Upper lobe of left lung (tissue), 6 donors: ENCODE measurements around the gene CDHR2. TPM values are rescaled to one million over a fixed set of nuclear protein-coding genes. Genes with fewer than 3 reads are reported as not detected.

Source experiments
- ATAC-seq, 2 donors: fragments of 200-7000 bp; cut with Tn5 transposase; one replicate each; pipeline ENCODE4 v1.9.1; 2022; ENCODE audit warnings: mild to moderate bottlenecking in 2 of 2, moderate library complexity in 2 of 2; ENCODE audit not compliant: low FRiP score in 2 of 2
- DNase-seq, 2 donors: peaks; one replicate each; pipeline ENCODE4 v3.0.0-alpha.2; 2019 to 2020
- H3K27ac ChIP-seq, 4 donors: fragments of 200-600 bp; sonication (generic); one replicate each; pipeline ENCODE4 v1.5.1; 2016 to 2019
- H3K27me3 ChIP-seq, 4 donors: fragments of 200-600 bp; sonication (generic); one replicate each; pipeline ENCODE4 v1.5.1; 2017 to 2019
- H3K36me3 ChIP-seq, 4 donors: fragments of 200-600 bp; sonication (generic); one replicate each; pipeline ENCODE4 v1.5.1; 2016 to 2019
- H3K4me1 ChIP-seq, 4 donors: fragments of 200-600 bp; sonication (generic); one replicate each; pipeline ENCODE4 v1.5.1; 2018 to 2019
- H3K4me3 ChIP-seq, 4 donors: fragments of 200-600 bp; sonication (generic); one replicate each; pipeline ENCODE4 v1.5.1; 2017 to 2019; ENCODE audit warnings: mild to moderate bottlenecking in 2 of 4, moderate library complexity in 1 of 4
- H3K9me3 ChIP-seq, 4 donors: fragments of 200-600 bp; sonication (generic); one replicate each; pipeline ENCODE4 v1.5.1; 2018 to 2019
- EP300 ChIP-seq, 4 donors: sonication (generic); formaldehyde crosslinking; IDR thresholded peaks; one replicate each; pipeline ENCODE4 v1.5.1; 2017; ENCODE audit warnings: antibody characterized with exemption in 4 of 4, control low read depth in 2 of 4
- POLR2A ChIP-seq, 4 donors: fragments of 450-650 bp; IDR thresholded peaks; one replicate each; pipeline ENCODE4 v1.5.1; 2016 to 2017; ENCODE audit warnings: antibody characterized with exemption in 4 of 4, mild to moderate bottlenecking in 2 of 4
- POLR2AphosphoS5 ChIP-seq, 2 donors: sonication (generic); formaldehyde crosslinking; IDR thresholded peaks; one replicate each; pipeline ENCODE4 v1.5.1; 2017; ENCODE audit warnings: antibody characterized with exemption in 2 of 2
- WGBS, 2 donors: methylation state at CpG; one replicate each; pipeline ENCODE4 v1.1.5; 2017 to 2018; 5-methylcytosine and 5-hydroxymethylcytosine counted together
- total RNA-seq, 6 donors: library from RNA; depleted of rRNA in 4 of 6; stranded (reverse); fragments of >200 nt in 4 of 6; gene quantifications; one replicate each; pipeline versions ENCODE4 v1.1.0 to v1.2.1, GENCODE V29; 2016 to 2021
- TF ChIP-seq, protein P1 (sequence below), 6 experiments: fragments of 450-650 bp in 4 of 6; fragments of 200-600 bp in 2 of 6; sonication (generic) in 2 of 6; IDR thresholded peaks; one replicate each; pipeline ENCODE4 v1.5.1; 2016 to 2019; ENCODE audit warnings: antibody characterized with exemption in 6 of 6
- donor health status: DM: no; HTN: no; CAD: no; lungs with moderate emphysema.
- donor health status: DM: no; HTN: yes; CAD: no; lungs with severe emphysema.

The CDHR2 gene
- total RNA-seq, 6 donors from 2014 or later = 0.30 to 0.34 TPM; not detected in 4

DNA sequence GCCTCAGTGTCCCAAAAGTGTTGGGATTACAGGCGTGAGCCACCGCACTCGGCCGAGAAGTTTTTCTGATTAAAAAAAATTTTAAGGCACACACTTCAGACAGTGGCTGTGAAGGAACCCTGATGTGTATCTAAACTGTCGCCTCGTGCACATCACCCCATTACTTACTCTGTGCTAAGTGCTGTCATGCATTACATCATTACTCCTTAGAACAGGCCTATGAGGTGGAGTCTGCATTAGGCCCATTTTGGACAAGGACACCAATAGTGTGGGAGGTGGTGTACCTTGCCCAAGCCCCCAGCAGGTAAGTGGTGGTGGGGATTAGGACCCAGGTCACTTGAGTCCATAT lies 3.8 kb upstream of the CDHR2 start:
- no peaks in the 10 kb centered on the region for H3K9me3 ChIP-seq
- H3K36me3 ChIP-seq = no peaks in the 10 kb centered on the region
- ATAC-seq (no peak), DNase-seq (no peak)
- H3K27ac ChIP-seq = no peak overlapping the region
- no peak overlapping the region for H3K4me3 ChIP-seq
- TF ChIP-seq POLR2AphosphoS5 (IDR thresholded peaks at IDR 0.05) = no peak
- TF ChIP-seq POLR2A (IDR thresholded peaks at IDR 0.05) = no peak
- TF ChIP-seq, protein P1, sequence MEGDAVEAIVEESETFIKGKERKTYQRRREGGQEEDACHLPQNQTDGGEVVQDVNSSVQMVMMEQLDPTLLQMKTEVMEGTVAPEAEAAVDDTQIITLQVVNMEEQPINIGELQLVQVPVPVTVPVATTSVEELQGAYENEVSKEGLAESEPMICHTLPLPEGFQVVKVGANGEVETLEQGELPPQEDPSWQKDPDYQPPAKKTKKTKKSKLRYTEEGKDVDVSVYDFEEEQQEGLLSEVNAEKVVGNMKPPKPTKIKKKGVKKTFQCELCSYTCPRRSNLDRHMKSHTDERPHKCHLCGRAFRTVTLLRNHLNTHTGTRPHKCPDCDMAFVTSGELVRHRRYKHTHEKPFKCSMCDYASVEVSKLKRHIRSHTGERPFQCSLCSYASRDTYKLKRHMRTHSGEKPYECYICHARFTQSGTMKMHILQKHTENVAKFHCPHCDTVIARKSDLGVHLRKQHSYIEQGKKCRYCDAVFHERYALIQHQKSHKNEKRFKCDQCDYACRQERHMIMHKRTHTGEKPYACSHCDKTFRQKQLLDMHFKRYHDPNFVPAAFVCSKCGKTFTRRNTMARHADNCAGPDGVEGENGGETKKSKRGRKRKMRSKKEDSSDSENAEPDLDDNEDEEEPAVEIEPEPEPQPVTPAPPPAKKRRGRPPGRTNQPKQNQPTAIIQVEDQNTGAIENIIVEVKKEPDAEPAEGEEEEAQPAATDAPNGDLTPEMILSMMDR (IDR thresholded peaks at IDR 0.05) = no peak
- no peak for TF ChIP-seq EP300 (IDR thresholded peaks at IDR 0.05)
- H3K27me3 ChIP-seq = no peaks in the 10 kb centered on the region
- peaks cover 17 to 38% (median 30%) of the 10 kb centered on the region in 4 donors for H3K4me1 ChIP-seq
- 96 to 99% methylated on average over 6 of the region's 6 CpGs for WGBS, 2 donors

DNA sequence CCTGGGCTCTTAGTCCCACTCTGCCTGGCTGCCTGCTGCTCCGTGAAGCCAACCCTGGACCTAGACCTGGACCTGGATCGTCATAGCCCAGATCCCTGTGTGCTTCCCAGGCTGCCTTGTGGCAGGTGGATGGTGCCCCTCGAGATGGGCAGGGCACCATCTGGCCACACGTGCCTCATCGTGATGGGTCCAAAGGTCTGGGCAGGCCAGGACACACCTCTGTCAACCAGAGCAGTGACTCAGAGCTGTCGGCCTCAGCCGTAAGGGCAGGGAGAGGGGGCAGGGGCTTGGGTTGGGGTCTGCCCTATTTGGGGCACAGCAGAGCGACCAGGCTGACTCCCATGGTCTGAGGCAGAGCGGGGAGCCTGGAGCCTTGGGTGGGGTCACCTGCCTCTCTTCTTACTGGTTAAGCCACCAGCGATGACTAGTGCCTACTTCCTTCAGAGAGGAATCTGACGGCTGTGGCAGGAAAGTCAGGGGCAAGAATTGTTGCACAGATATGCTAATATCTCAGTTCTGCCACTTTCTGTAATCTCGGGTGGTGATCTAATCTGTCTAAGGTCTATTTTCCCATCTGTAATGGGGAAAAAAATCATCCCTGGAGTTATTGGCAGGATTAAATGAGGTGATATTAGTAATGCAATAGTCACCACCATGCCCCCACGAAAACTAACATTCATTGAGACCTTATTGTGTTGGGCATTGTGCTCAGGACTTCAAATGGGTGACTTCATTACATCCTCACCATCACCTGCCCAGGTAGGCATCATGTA lies 3.2 kb upstream of the CDHR2 start:
- H3K27ac ChIP-seq = no peak overlapping the region
- no peak overlapping the region for H3K4me3 ChIP-seq
- peaks cover 14 to 32% (median 25%) of the 10 kb centered on the region in 4 donors for H3K4me1 ChIP-seq
- ATAC-seq (no peak), DNase-seq (no peak)
- TF ChIP-seq, protein P1 (IDR thresholded peaks at IDR 0.05) = no peak
- TF ChIP-seq EP300 (IDR thresholded peaks at IDR 0.05) (no peak), POLR2A (IDR thresholded peaks at IDR 0.05) (no peak), POLR2AphosphoS5 (IDR thresholded peaks at IDR 0.05) (no peak)
- H3K27me3 ChIP-seq = no peaks in the 10 kb centered on the region
- no peaks in the 10 kb centered on the region for H3K9me3 ChIP-seq
- WGBS, 2 donors = 81 to 83% methylated on average over 10 to 13 of the region's 13 CpGs
- no peaks in the 10 kb centered on the region for H3K36me3 ChIP-seq

DNA sequence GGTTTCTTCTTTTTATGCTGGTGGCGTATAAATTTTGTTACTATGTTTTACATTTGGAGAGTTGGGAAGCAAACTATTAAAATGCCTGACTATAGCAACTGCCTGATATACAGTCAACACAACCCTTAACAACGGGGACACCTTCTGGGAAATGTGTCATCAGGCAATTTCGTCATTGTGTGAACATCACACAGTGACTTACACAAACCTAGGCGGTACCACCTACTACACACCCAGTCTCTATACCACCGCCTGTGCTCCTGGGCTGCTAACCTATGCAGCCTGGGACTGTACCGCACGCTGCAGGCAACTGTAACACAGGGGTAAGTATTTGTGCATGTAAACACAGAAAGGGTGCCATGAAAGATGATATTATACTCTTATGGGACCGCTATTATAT lies 1.3 kb upstream of the CDHR2 start:
- Histone ChIP-seq H3K27ac (peak overlapping the region in 1 of 4 donors; percentile 52), H3K4me1 (peaks cover 0 to 14% (median 7%) of the 10 kb centered on the region in 4 donors), H3K36me3 (no peaks in the 10 kb centered on the region), H3K9me3 (no peaks in the 10 kb centered on the region), H3K4me3 (no peak overlapping the region), H3K27me3 (no peaks in the 10 kb centered on the region)
- TF ChIP-seq EP300 (IDR thresholded peaks at IDR 0.05) (no peak), POLR2A (IDR thresholded peaks at IDR 0.05) (no peak), POLR2AphosphoS5 (IDR thresholded peaks at IDR 0.05) (peak in 1 of 2 donors; percentile 27)
- TF ChIP-seq, protein P1 (IDR thresholded peaks at IDR 0.05) = no peak
- ATAC-seq = no peak
- DNase-seq = no peak
- WGBS, 2 donors = 74 to 75% methylated on average over 8 of the region's 8 CpGs

DNA sequence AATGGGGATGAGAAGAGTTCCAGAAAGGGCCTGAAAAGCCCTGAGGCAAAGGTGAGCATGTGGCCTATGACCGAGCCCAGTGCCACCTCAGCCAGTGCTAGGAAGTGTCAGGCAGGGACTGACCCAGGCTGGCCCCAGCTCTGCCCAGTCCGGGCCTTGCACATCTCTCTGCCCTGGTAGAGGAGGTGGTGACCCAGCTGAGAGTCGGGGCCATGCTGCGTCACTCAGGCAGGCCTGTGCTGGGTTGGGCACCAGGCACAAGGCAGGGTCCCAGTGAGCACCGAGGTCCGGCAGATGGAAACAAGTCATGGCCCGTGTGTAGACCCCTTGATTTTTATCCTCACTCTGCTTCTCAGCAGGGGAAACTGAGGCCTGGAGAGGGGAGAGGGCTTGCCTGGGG lies 729 bp downstream of the CDHR2 start:
- WGBS, 2 donors = 80 to 91% methylated on average over 1 to 7 of the region's 7 CpGs
- H3K4me3 ChIP-seq = no peak overlapping the region

More for the DNA sequence above, 729 bp downstream of the CDHR2 start:
- DNase-seq (no peak), ATAC-seq (no peak)
- Histone ChIP-seq H3K4me1 (peaks cover 0 to 3% (median 0%) of the 10 kb centered on the region in 4 donors), H3K36me3 (no peaks in the 10 kb centered on the region), H3K27me3 (no peaks in the 10 kb centered on the region), H3K27ac (no peak overlapping the region), H3K9me3 (no peaks in the 10 kb centered on the region)
- TF ChIP-seq POLR2AphosphoS5 (IDR thresholded peaks at IDR 0.05) (no peak), POLR2A (IDR thresholded peaks at IDR 0.05) (no peak), EP300 (IDR thresholded peaks at IDR 0.05) (no peak)
- TF ChIP-seq, protein P1 (IDR thresholded peaks at IDR 0.05) = no peak
